Lung (tissue), 12 donors: ENCODE data around the gene FGR. TPM values are rescaled to one million over a fixed set of nuclear protein-coding genes. Genes with fewer than 3 reads are reported as not detected.
A peak's percentile ranks its signal among the peaks of the same experiment; 100 is the strongest.
"Not testable (repeated sequence)": the region's sequence is repeated elsewhere in the genome, so short reads cannot be mapped to it uniquely, and the experiment has no call there.

Source experiments
- ATAC-seq: fragments of 200-7000 bp; cut with Tn5 transposase; one replicate; pipeline ENCODE4 v1.9.1; 2020; ENCODE audit warnings: moderate number of reproducible peaks; ENCODE audit not compliant: insufficient read depth, low FRiP score
- DNase-seq, 3 donors: peaks; one replicate each; pipeline ENCODE4 v3.0.0-alpha.2; 2013 to 2017
- H3K27ac ChIP-seq, 2 donors: one replicate each; pipeline ENCODE4 v1.5.1; 2013; ENCODE audit warnings: mild to moderate bottlenecking in 2 of 2, moderate library complexity in 2 of 2, control low read depth in 1 of 2, inconsistent platforms in 1 of 2, low read depth in 1 of 2, low read length in 1 of 2
- H3K27me3 ChIP-seq, 3 donors: one replicate each; pipeline ENCODE4 v1.5.1; 2013; ENCODE audit warnings: low read length in 2 of 3; ENCODE audit not compliant: control insufficient read depth in 3 of 3, insufficient read depth in 3 of 3
- H3K36me3 ChIP-seq, 4 donors: one replicate each; pipeline ENCODE4 v1.5.1; 2013; ENCODE audit warnings: low read length in 4 of 4, mild to moderate bottlenecking in 1 of 4, moderate library complexity in 1 of 4; ENCODE audit not compliant: control insufficient read depth in 4 of 4, insufficient read depth in 4 of 4
- H3K4me1 ChIP-seq, 5 donors: one replicate each; pipeline ENCODE4 v1.5.1; 2013; ENCODE audit warnings: low read length in 5 of 5, mild to moderate bottlenecking in 2 of 5, moderate library complexity in 1 of 5; ENCODE audit not compliant: control insufficient read depth in 5 of 5, insufficient read depth in 5 of 5
- H3K4me3 ChIP-seq: one replicate; pipeline ENCODE4 v1.5.1; 2013; ENCODE audit warnings: mild to moderate bottlenecking, control low read depth, moderate library complexity
- H3K9ac ChIP-seq, 2 donors: one replicate each; pipeline ENCODE4 v1.5.1; 2013; ENCODE audit warnings: low read length in 2 of 2, control low read depth in 1 of 2; ENCODE audit not compliant: insufficient read depth in 1 of 2
- H3K9me3 ChIP-seq, 4 donors: one replicate each; pipeline ENCODE4 v1.5.1; 2013; ENCODE audit warnings: low read length in 3 of 4, mild to moderate bottlenecking in 1 of 4, moderate library complexity in 1 of 4; ENCODE audit not compliant: control insufficient read depth in 4 of 4, insufficient read depth in 3 of 4
- WGBS, 2 donors: extraction: QIAGEN DNeasy Blood & Tissue Kit; methylation state at CpG; one replicate each; pipeline ENCODE4 v1.1.7; 2013; 5-methylcytosine and 5-hydroxymethylcytosine counted together
- polyA plus RNA-seq, 2 donors: library from polyadenylated mRNA; stranded (reverse); fragments of 200-250 nt; gene quantifications; one replicate each; pipeline ENCODE4 v1.2.1, GENCODE V29; 2013
- total RNA-seq, 2 donors: library from RNA; depleted of rRNA in 1 of 2; stranded (reverse); fragments of >200 nt in 1 of 2; gene quantifications; one replicate each; pipeline ENCODE4 v1.2.1, GENCODE V29; 2014 to 2021
- TF ChIP-seq, protein P1 (sequence below): IDR thresholded peaks from 2 replicates; pipeline ENCODE4 v1.5.1; 2012; ENCODE audit warnings: mild to moderate bottlenecking; ENCODE audit errors: control extremely low read depth, extremely low read depth
- donor health status: control.
- donor health status: control.
- donor health status: Bipolar disorder and iron deficiency.
- donor health status: healthy.
- donor health status: DM: yes; HTN: yes; CAD: no.

The FGR gene
- total and polyA plus RNA-seq, 4 donors: 26.6 to 403 (median 111) TPM

DNA sequence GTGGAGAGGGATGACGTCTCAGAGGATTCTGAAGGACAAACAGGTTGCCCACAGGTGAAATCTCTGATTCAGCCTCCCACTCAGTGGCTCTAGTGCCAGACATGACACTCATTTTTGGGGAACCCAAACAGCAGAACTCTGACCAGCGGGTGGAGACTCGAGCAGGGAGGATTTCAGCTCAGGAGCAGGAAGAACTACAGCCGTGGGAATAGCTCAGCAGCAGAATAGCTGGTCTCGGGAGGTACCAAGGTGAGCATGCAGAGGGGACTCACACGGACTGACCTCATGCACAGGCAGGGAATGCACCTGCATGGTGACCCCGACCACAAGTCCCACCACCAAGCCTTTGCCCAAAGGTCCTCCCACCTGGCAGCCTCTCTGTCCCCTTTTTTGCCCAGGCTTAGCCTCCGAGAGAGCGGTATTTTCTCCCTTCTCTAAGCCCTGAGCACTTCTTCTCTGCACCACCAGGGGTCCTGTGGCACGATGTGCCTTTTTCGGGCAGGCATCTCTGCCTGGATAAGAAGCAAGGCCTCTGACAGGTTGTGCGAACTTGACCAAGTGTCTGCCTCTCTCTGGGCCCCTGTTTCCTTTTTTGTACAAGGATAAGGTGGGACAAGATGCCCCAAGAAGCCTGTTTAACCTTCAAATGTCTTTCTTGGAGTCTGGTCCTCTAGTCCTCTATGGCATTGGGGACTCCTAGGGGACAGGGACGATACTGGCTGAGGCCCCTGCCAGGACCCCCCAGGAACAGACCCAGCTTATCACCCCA, 8.8 kb upstream of the FGR start:
- Histone ChIP-seq H3K4me3 (no peak overlapping the region), H3K9me3 (no peaks in the 10 kb centered on the region), H3K27me3 (no peaks in the 10 kb centered on the region), H3K9ac (no peak overlapping the region), H3K36me3 (no peaks in the 10 kb centered on the region), H3K4me1 (peaks cover 0 to 2% (median 0%) of the 10 kb centered on the region in 5 donors), H3K27ac (no peak overlapping the region)
- DNase-seq: peak in 2 of 3 donors; percentile 44 to 53
- peak; percentile 53 for ATAC-seq
- WGBS, 2 donors: 35% methylated on average over 13 of the region's 13 CpGs
- TF ChIP-seq, protein P1, sequence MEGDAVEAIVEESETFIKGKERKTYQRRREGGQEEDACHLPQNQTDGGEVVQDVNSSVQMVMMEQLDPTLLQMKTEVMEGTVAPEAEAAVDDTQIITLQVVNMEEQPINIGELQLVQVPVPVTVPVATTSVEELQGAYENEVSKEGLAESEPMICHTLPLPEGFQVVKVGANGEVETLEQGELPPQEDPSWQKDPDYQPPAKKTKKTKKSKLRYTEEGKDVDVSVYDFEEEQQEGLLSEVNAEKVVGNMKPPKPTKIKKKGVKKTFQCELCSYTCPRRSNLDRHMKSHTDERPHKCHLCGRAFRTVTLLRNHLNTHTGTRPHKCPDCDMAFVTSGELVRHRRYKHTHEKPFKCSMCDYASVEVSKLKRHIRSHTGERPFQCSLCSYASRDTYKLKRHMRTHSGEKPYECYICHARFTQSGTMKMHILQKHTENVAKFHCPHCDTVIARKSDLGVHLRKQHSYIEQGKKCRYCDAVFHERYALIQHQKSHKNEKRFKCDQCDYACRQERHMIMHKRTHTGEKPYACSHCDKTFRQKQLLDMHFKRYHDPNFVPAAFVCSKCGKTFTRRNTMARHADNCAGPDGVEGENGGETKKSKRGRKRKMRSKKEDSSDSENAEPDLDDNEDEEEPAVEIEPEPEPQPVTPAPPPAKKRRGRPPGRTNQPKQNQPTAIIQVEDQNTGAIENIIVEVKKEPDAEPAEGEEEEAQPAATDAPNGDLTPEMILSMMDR: peak; percentile 83

DNA sequence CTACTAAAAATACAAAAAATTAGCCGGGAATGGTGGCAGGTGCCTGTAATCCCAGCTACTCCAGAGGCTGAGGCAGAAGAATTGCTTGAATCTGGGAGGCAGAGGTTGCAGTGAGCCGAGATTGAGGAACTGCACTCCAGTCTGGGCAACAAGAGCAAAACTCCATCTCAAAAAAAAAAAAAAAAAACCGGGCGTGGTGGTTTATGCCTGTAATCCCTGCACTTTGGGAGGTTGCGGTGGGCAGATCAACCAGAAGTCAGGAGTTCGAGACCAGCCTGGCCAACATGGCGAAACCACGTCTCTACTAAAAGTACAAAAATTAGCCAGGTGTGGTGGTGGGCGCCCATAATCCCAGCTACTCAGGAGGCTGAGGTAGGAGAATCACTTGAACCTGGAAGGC, 5.5 kb upstream of the FGR start:
- H3K4me3 ChIP-seq, H3K27me3 ChIP-seq, H3K27ac ChIP-seq, ATAC-seq, H3K9ac ChIP-seq, DNase-seq, H3K4me1 ChIP-seq, H3K9me3 ChIP-seq, H3K36me3 ChIP-seq: not testable (repeated sequence)
- 81 to 82% methylated on average over 9 of the region's 9 CpGs for WGBS, 2 donors

DNA sequence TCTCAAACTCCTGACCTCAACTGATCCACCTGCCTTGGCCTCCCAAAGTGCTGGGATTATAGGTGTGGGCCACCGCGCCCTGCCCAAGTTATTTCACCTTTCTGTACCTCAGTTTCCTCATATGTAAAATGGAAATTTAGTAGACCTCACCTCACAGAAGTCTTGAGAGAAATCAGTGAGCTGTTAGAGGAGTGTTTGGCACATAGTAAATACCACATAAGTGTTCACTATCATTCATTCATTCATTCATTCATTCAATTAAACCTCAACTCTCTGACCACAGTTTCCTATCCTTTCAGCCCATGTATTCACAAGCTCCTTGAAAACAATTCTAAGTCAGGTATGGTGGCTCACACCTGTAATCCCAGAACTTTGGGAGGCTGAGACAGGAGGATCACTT, 3.8 kb upstream of the FGR start:
- TF ChIP-seq, protein P1: no peak

DNA sequence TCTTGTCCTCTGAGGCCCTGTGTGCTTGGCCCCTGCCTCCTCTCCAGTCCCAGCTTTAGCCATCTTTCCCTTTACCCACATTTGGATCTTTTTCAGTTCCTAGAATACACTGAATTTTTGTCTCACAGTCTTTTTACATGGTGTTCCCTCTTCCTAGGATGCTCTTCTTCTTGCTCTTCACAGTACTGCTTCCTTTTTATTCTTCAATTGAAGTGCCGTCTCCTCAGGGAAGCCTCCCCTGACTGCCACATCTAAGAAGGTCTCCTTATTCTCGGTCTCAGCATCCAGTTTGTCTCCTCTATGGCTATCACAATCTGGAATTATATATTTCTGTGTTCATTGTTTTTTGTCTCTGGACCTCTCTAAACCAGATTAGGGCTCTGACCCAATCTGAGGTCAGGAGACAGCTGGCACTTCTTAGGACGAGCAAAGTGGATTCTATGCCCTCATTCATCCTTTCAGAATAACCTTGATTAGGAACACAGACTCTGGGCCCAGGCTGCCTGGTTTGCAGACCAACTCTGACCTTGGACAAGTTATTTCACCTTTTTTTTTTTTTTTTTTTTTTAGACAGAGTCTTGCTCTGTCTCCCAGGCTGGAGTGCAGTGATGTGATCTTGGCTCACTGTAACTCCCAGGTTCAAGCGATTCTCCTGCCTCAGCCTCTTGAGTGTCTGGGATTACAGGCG, 3.2 kb upstream of the FGR start:
- DNase-seq (no peak), ATAC-seq (no peak)
- Histone ChIP-seq H3K36me3 (no peaks in the 10 kb centered on the region), H3K27ac (no peak overlapping the region), H3K4me1 (peaks cover 0 to 13% (median 0%) of the 10 kb centered on the region in 5 donors), H3K4me3 (no peak overlapping the region), H3K9ac (no peak overlapping the region), H3K27me3 (peaks cover 0 to 26% (median 18%) of the 10 kb centered on the region in 3 donors), H3K9me3 (no peaks in the 10 kb centered on the region)
- WGBS, 2 donors: 82 to 83% methylated on average over 5 of the region's 5 CpGs
- TF ChIP-seq, protein P1: no peak

More for the DNA sequence above, 3.8 kb upstream of the FGR start:
- ATAC-seq (no peak), DNase-seq (no peak)
- H3K4me1 ChIP-seq: peaks cover 0 to 12% (median 0%) of the 10 kb centered on the region in 5 donors
- no peak overlapping the region for H3K9ac ChIP-seq
- H3K4me3 ChIP-seq: no peak overlapping the region
- no peaks in the 10 kb centered on the region for H3K9me3 ChIP-seq
- H3K36me3 ChIP-seq: no peaks in the 10 kb centered on the region
- 95 to 100% methylated on average over 2 of the region's 2 CpGs for WGBS, 2 donors
- H3K27ac ChIP-seq: no peak overlapping the region
- H3K27me3 ChIP-seq: peaks cover 0 to 20% (median 13%) of the 10 kb centered on the region in 3 donors
